Measurements from ENCODE around the gene SIAH1.
"Not testable (repeated sequence)": the region's sequence is repeated elsewhere in the genome, so short reads cannot be mapped to it uniquely, and the experiment has no call there.

SIAH1 gene

GRCh38 chr16:48393485-48394354 lies 8.5 kb upstream of the SIAH1 start:
- no peak for DNase-seq (ENCODE audit: insufficient read length, low spot score)
- no peak for FAIRE-seq

- no peak for DNase-seq (ENCODE audit: insufficient read length, low spot score)
- no peak for FAIRE-seq
Observed at GRCh38 chr16:48392407-48392806, 7.2 kb upstream of the SIAH1 start.

DNA sequence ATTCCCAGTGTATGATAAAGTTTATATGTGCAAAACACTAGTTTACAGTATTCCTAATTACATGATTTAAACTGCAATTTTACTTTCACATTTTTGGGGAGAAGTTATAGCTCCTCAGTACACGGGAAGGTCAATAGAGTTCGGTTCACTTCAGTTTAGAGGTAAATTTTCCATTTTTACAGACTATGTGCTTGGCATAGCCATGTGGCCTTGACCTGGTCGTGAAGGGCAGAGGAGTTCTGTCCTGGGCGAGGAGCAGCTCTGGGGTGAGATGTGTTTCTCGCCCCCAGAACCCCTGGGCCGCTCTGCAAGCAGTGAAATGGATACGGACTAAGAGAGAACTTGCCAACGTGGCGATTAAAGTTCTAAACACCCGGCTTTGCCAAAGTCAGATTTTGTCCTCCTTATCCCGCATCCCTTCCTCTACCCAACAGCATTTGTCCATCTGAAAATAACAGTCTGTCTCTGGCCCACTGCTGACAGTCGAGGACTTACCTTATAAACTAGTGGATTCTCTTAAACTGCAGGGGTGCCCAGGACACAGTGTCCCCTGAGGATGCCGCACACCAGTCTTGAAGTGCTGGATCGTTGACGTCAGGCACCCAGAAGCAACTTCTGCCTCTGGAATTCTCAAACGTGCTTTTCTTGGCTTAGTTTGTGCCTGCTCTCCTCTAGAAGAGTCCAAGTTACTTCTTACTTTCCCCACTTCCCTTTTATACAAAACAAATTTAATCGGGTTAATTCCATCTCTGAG lies 1.5 kb upstream of the SIAH1 start:
- FAIRE-seq (no peak), DNase-seq (ENCODE audit: insufficient read length, low spot score) (no peak)

DNA sequence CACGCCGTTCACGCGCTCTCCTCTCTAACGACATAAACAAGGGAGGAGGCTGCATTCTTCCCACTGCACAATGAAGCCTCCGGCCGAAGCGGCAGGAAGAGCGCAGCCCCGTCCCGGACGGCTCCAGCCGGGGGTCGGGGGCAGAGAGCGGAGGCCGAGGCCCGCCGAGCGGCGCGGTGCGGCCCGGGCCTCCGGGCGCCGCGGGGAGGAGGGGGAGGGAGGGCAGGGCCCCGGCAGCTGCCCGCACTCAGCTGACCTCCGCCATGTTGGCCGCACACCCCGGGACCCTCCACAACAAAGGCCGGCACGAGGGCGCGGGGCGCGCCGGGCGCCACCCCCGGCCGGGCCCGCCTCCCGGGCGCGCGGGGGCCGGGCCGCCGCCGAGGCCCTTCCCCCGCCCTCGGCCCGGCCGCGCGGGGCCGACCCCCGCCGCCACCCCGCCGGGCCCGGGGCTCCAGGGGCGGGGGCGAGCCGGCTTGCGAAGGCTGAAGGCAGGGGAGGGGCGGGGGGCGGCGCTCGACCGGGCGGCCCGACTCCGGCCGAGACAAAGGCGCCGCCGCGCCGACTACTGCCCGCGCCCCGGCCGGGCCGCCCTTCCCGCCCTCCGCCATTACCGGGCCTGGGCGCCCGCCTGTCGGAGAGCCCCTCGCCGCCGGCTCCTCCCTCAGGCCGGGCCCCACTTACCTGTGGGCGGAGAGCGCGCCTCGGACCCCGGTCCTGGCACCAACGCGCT lies 527 bp downstream of the SIAH1 start:
- FAIRE-seq (no peak), DNase-seq (ENCODE audit: insufficient read length, low spot score) (peak; percentile 46)

DNA sequence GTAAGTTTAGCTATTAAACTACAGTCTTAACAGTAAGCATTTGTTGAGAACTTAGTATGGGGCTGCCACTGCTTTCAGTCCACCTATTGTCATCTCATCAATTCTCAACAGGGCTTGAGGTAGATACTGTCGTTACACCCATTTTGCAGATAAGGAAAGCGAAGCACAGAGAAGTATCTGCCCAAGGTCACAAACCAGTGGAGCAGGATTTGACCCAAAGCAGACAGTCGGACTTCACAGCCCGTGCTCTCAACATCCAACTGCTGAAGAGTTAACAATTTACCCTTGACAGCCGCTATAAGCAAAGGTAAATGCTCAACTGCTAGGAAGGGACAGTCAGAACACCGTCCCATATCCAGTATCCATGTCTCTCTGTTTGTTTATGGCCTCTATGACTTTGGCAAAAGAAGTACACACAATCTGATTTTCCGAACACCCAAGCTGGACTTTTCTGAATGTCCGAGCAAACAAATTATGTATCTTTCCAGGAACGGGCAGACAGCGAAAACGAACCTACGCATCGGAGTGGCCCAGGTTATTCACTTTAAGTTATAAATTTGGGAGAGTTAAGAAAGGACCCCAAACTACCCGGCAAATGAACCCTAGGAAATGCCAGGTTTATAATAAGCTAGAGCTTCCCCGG lies 1.2 kb downstream of the SIAH1 start:
- DNase-seq (ENCODE audit: insufficient read length, low spot score) (no peak), FAIRE-seq (no peak)

GRCh38 chr16:48383009-48383876 lies 2.0 kb downstream of the SIAH1 start:
- no peak for FAIRE-seq
- DNase-seq (ENCODE audit: insufficient read length, low spot score) = no peak

- DNase-seq (ENCODE audit: insufficient read length, low spot score) (no peak), FAIRE-seq (no peak)
Observed at GRCh38 chr16:48382131-48382530, 3.1 kb downstream of the SIAH1 start.

GRCh38 chr16:48381201-48381600 lies 4.0 kb downstream of the SIAH1 start:
- no peak for DNase-seq (ENCODE audit: insufficient read length, low spot score)
- no peak for FAIRE-seq

DNA sequence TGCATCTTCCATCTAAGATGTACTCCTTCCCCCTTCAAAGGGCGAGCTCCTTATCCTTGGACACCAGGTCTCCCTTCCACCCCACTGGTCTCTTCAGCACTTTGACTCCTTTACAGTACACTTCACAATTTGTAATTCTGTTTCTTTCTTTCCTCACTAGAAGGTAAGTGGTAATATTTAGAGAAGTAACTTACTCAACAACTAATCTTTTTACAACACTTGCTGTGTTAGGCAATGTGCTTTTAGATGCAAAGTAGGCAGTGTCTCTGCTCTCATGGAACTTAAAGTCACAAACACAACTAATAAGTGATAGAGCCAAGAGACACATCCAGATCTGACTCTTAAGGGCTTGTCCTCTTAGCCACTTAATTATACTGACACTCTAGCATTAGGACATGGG lies 6.4 kb downstream of the SIAH1 start:
- no peak for FAIRE-seq
- no peak for DNase-seq (ENCODE audit: insufficient read length, low spot score)

DNA sequence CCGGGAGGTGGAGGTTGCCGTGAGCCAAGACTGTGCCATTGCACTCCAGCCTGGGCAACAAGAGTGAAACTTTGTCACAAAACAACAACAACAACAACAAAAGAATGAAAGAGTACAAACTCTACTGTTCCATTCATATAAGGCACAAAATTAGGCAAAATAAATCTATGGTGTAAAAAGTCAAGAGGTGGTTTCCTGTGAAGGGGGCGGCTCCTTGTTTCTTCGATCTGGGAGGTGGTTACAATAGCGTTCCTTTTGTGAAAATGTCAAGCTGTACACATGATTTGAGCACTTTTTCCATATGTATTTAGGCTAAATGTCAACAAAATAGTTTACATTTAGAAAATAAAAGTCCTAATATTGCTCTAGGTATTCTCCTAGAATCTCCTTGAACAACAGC lies 6.9 kb downstream of the SIAH1 start:
- DNase-seq (ENCODE audit: insufficient read length, low spot score) = no peak
- FAIRE-seq = no peak

- not testable (repeated sequence) for DNase-seq (ENCODE audit: insufficient read length, low spot score); FAIRE-seq
Observed at GRCh38 chr16:48377301-48377700, 7.9 kb downstream of the SIAH1 start.

- FAIRE-seq (no peak), DNase-seq (ENCODE audit: insufficient read length, low spot score) (no peak)
Observed at GRCh38 chr16:48374255-48374654, 11.0 kb downstream of the SIAH1 start.

GRCh38 chr16:48373258-48374029 lies 11.8 kb downstream of the SIAH1 start:
- DNase-seq (ENCODE audit: insufficient read length, low spot score) = no peak
- FAIRE-seq = no peak

DNA sequence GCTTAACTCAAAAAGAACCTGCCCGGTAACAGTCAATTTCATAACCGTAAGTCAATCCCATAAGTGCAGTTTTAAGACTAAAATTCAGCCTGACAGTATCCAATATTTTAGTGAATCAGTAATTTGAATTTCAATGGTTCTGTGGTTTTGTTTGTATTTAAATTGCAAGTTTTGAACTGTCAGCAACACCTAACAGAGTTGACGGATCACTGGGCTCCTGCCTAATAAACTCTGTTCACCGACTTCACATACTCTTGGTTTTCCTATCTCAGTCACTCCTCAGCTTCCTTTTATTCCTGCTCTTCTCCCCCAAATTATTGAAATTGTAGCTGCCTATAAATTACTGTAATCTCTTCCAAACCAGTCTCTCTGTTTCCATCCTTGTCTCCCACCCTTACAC lies 12.5 kb downstream of the SIAH1 start:
- DNase-seq (ENCODE audit: insufficient read length, low spot score) (no peak), FAIRE-seq (no peak)

- FAIRE-seq = no peak
- DNase-seq (ENCODE audit: insufficient read length, low spot score) = no peak
Observed at GRCh38 chr16:48371393-48371780, 13.8 kb downstream of the SIAH1 start.

DNA sequence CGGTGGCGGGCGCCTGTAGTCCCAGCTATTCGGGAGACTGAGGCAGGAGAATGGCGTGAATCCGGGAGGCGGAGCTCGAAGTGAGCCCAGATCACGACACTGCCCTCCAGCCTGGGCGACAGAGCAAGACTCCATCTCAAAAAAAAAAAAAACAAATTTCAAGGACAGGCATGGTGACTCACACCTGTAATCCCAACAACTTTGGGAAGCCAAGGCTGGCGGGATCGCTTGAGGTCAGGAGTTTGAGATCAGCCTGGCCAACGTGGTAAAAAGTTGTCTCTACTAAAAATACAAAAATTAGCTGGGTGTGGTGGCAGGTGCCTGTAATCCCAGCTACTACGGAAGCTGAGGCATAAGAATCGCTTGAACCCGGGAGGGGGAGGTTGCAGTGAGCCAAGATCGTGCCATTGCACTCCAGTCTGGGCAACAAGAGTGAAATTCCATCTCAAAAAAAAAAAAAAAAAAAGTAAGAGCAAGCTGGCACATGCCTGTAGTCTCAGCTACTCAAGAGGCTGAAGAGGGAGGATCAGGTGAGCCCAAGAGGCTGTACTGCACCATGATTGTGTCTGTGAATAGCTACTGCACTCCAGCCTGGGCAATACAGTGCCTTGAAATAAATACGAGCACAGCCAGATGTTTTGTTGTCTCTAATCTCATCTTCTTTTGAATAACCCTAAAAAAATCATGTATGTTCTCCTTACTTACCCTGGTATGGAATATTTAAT lies 14.4 kb downstream of the SIAH1 start:
- FAIRE-seq; DNase-seq (ENCODE audit: insufficient read length, low spot score): not testable (repeated sequence)

DNA sequence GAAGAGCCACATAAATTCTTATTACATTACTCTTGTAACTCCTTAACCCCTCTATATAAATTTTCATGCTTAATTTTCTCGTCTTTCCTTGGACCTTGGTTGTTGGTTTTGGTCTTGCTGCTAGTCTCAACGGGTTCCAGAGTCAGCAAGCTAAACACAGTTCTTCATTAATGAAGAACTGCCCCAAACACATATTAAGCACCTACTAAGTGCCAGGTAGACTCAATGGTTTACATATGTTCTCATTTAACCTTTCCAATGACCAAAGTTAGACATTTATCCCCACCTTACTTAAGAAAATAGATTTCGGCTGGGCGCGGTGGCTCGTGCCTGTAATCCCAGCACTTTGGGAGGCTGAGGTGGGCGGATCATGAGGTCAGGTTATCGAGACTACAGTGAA lies 15.0 kb downstream of the SIAH1 start:
- DNase-seq (ENCODE audit: insufficient read length, low spot score) (no peak), FAIRE-seq (no peak)

- FAIRE-seq (no peak), DNase-seq (ENCODE audit: insufficient read length, low spot score) (no peak)
Observed at GRCh38 chr16:48369765-48370164, 15.4 kb downstream of the SIAH1 start.

All from HTR-8/SVneo (cell line).